Upper lobe of right lung (tissue), 1 donor: ENCODE results near the gene TGFBR3. TPM values are rescaled to one million over a fixed set of nuclear protein-coding genes. Genes with fewer than 3 reads are reported as not detected.

ENCODE experiments used
- ATAC-seq: fragments of 200-7000 bp; cut with Tn5 transposase; one replicate; pipeline ENCODE4 v1.9.1; 2020; ENCODE audit warnings: mild to moderate bottlenecking, moderate library complexity
- DNase-seq: peaks from one replicate; pipeline ENCODE4 v3.0.0-alpha.2; 2020
- H3K27ac ChIP-seq: fragments of 200-600 bp; one replicate; pipeline ENCODE4 v1.8.0; 2022
- H3K27me3 ChIP-seq: fragments of 200-600 bp; one replicate; pipeline ENCODE4 v1.8.0; 2022; ENCODE audit warnings: mild to moderate bottlenecking
- H3K36me3 ChIP-seq: fragments of 200-600 bp; one replicate; pipeline ENCODE4 v1.8.0; 2022
- H3K4me1 ChIP-seq: fragments of 200-600 bp; one replicate; pipeline ENCODE4 v1.8.0; 2022
- H3K4me3 ChIP-seq: fragments of 200-600 bp; one replicate; pipeline ENCODE4 v1.8.0; 2022; ENCODE audit warnings: mild to moderate bottlenecking
- H3K9me3 ChIP-seq: fragments of 200-600 bp; one replicate; pipeline ENCODE4 v1.8.0; 2022
- intact Hi-C: fragments of 100-400 bp; cut with DNase I; formaldehyde crosslinking; loops from one replicate; pipeline ENCODE4 v1.11.0; 2022
- total RNA-seq: library from RNA; stranded (reverse); fragmentation: NEBNext Ultra II Directional; extraction: Animal tissue kit (Norgen Biotek cat#: 25700); gene quantifications from one replicate; pipeline ENCODE4 v1.2.1, GENCODE V29; 2021
- TF ChIP-seq, protein P1 (sequence below): fragments of 200-600 bp; IDR thresholded peaks from one replicate; pipeline ENCODE4 v1.8.0; 2022; ENCODE audit warnings: antibody characterized with exemption
- donor health status: DM: no; HTN: yes; CAD: no; lungs with severe emphysema.

TGFBR3 gene
- total RNA-seq, 1 donor from 2014 or later: 55.9 TPM

DNA sequence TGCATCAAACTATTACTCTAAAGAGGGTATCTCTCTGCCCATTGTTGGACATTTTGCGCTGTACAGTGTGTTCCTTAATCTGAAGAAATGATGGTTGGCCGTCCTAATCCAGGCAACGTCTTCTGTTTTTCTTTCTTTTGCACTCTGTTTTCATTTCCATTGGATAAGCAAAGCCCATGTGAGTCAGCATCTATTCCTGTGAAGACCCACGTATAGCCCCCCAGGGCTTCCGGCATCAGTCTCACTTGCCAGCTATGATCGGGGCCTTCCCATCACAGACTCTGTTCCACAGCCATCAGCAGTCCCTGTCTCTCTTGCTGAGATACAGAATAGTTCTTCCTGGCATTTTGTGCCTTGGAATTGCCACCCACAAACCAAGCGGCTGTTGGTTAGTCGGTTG lies 34.0 kb upstream of the TGFBR3 start:
- intact Hi-C loops: no loop called here
- Histone ChIP-seq H3K4me3 (no peak overlapping the region), H3K9me3 (no peaks in the 10 kb centered on the region), H3K27me3 (no peaks in the 10 kb centered on the region), H3K4me1 (no peaks in the 10 kb centered on the region), H3K27ac (no peak overlapping the region), H3K36me3 (no peaks in the 10 kb centered on the region)
- DNase-seq: no peak
- TF ChIP-seq, protein P1, sequence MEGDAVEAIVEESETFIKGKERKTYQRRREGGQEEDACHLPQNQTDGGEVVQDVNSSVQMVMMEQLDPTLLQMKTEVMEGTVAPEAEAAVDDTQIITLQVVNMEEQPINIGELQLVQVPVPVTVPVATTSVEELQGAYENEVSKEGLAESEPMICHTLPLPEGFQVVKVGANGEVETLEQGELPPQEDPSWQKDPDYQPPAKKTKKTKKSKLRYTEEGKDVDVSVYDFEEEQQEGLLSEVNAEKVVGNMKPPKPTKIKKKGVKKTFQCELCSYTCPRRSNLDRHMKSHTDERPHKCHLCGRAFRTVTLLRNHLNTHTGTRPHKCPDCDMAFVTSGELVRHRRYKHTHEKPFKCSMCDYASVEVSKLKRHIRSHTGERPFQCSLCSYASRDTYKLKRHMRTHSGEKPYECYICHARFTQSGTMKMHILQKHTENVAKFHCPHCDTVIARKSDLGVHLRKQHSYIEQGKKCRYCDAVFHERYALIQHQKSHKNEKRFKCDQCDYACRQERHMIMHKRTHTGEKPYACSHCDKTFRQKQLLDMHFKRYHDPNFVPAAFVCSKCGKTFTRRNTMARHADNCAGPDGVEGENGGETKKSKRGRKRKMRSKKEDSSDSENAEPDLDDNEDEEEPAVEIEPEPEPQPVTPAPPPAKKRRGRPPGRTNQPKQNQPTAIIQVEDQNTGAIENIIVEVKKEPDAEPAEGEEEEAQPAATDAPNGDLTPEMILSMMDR: no peak
- ATAC-seq: no peak

DNA sequence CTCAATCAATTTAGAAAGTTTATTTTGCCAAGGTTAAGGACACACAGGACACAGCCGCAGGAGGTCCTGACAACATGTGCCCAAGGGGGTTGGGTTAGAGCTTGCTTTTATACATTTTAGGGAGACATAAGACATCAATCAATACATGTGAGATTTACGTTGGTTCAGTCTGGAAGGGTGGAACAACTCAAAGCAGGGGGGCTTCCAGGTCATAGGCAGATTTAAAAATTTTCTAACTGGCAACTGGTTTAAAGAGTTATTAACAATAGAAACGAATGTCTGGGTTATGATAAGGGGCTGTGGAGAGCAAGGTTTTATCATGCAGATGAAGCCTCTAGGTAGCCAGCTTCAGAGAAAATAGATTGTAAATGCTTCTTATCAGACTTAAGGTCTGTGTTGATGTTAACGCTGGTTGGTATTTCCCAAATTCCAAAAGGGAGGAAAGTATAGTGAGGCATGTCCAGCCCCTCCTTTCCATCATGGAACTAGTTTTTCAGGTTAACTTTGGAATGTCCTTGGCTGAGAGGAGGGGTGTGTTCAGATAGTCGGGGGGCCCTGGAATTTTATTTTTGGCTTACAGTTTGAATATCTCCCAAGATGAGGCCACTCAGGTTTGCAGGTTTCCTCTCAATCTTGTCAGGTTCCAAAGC lies 31.0 kb upstream of the TGFBR3 start:
- intact Hi-C loops: no loop called here
- no peaks in the 10 kb centered on the region for H3K4me1 ChIP-seq
- ATAC-seq: no peak
- no peaks in the 10 kb centered on the region for H3K36me3 ChIP-seq
- no peak overlapping the region for H3K27ac ChIP-seq
- H3K4me3 ChIP-seq: no peak overlapping the region
- no peak for DNase-seq
- TF ChIP-seq, protein P1: no peak
- H3K9me3 ChIP-seq: no peaks in the 10 kb centered on the region
- no peaks in the 10 kb centered on the region for H3K27me3 ChIP-seq

DNA sequence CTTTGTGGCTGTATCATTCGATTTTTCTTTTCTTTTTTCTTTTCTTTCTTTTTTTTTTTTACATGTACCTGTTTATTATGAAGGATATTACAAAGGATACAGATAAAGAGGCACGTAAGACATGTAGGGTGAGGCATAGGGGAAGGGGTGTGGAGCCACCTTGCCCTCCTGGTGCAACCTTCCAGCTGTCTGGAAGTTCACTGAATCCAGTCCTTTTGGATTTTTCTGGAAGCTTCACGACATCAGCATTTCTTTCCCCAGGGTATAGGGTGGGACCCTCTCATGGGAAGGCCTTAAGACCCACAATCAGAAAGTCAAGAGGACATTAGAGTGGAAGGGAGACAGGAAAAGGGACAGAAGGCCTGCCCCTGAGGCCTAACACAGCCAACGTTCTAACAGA lies 30.1 kb upstream of the TGFBR3 start:
- Histone ChIP-seq H3K27me3 (no peaks in the 10 kb centered on the region), H3K36me3 (no peaks in the 10 kb centered on the region), H3K27ac (no peak overlapping the region), H3K9me3 (no peaks in the 10 kb centered on the region), H3K4me3 (no peak overlapping the region), H3K4me1 (no peaks in the 10 kb centered on the region)
- DNase-seq (no peak), ATAC-seq (no peak)
- TF ChIP-seq, protein P1: no peak
- intact Hi-C loops: no loop called here

DNA sequence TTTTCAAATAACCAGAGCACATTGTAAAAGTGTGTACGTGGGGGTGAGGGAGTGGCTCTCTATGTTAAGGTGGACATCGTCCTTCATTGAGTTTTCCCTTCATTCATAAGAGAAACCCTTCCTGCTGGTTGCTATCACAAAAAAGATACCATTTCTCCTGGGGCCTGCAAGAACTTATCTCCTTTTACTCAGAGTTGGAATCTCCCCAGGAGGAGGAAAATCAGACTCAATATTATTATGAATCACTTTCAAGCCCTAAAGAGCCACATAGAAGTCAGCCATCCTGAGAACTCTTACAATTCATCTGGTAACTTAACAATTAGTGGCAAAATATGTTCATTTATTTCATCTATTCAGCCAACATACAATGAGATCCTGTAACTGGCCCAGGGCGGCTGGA lies 27.1 kb upstream of the TGFBR3 start:
- H3K4me3 ChIP-seq: no peak overlapping the region
- H3K27me3 ChIP-seq: no peaks in the 10 kb centered on the region
- intact Hi-C loops: no loop called here
- no peaks in the 10 kb centered on the region for H3K9me3 ChIP-seq
- no peaks in the 10 kb centered on the region for H3K4me1 ChIP-seq
- ATAC-seq: no peak
- H3K36me3 ChIP-seq: no peaks in the 10 kb centered on the region
- DNase-seq: no peak
- no peak overlapping the region for H3K27ac ChIP-seq
- TF ChIP-seq, protein P1: no peak

DNA sequence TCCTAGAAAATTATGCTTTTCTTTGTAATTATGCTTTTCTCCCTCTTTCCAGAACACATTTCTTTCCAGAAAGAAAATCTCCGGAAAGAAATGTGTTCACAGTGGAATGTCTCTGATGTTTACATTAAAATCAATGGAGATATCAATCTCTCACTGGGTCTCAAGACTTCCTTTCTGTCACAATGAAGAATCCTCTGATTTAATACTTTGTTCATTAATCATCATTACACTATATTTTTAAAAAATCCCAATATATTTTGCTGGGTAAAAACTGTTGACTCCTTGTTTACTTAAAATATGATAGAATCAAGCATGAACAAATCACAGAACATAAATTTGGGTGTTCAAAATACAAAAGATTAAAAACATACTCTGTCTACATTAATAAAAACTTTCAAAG lies 26.3 kb upstream of the TGFBR3 start:
- H3K4me3 ChIP-seq: no peak overlapping the region
- H3K9me3 ChIP-seq: no peaks in the 10 kb centered on the region
- no peaks in the 10 kb centered on the region for H3K4me1 ChIP-seq
- DNase-seq (no peak), ATAC-seq (no peak)
- TF ChIP-seq, protein P1: no peak
- H3K27ac ChIP-seq: no peak overlapping the region
- intact Hi-C loops: no loop called here
- no peaks in the 10 kb centered on the region for H3K27me3 ChIP-seq
- no peaks in the 10 kb centered on the region for H3K36me3 ChIP-seq

DNA sequence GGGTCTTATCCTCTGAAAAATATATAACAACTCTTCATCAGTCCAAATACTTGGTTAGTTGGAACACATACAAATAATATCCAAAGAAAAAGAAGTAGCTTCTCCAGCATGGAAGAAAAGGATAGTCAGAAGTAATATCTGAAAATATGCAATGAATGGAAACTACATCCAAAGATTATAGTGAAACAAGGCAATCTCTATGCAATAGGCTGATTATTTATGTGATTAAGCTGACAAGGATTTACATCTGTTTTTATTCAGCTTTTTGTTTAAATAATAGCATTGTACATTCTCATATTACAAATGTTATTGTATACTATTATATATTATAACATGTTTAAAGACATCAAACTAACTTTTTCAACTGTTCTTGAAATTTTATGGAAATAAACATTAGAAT lies 15.3 kb upstream of the TGFBR3 start:
- no peak for ATAC-seq
- H3K27ac ChIP-seq: no peak overlapping the region
- no peak overlapping the region for H3K4me3 ChIP-seq
- no peak for DNase-seq
- H3K9me3 ChIP-seq: no peaks in the 10 kb centered on the region
- no peaks in the 10 kb centered on the region for H3K27me3 ChIP-seq
- intact Hi-C loops: no loop called here
- peaks cover 3% of the 10 kb centered on the region for H3K4me1 ChIP-seq
- TF ChIP-seq, protein P1: no peak
- H3K36me3 ChIP-seq: no peaks in the 10 kb centered on the region
